Purkinje cell (primary cell): ENCODE data around the gene SOX10. TPM values are rescaled to one million over a fixed set of nuclear protein-coding genes. Genes with fewer than 3 reads are reported as not detected.

Experiments used
- polyA plus RNA-seq: library from polyadenylated mRNA; unstranded; fragments of >200 nt; fragmentation: Nextera tagmentation; gene quantifications from 2 replicates; pipeline ENCODE4 v1.2.1, GENCODE V29; 2014

The SOX10 gene
- polyA plus RNA-seq = 0.29 and 1.9 TPM in 2 replicates

GRCh38 chr22:37983860-37984791, at the start of gene SOX10:
Gene SOX10, minus strand, starts transcription at chr22:37984555. Its CDS starts 771 bp downstream, at chr22:37983784.

GRCh38 chr22:37953437-37954179, 30.7 kb downstream of the SOX10 start, which contains the start of the genes C22orf23 and POLR2F:
Gene C22orf23, minus strand, starts transcription at chr22:37953601. Its CDS starts 452 bp downstream, at chr22:37953149.
Gene POLR2F, plus strand, starts transcription at chr22:37953699. Its CDS starts 89 bp downstream, at chr22:37953788.

Other genes starting within 250 kb of the SOX10 start
- gene GCAT, start 176.6 kb downstream of the SOX10 start, polyA plus RNA-seq = 8.8 and 26.1 TPM in 2 replicates
- gene GALR3, start 161.2 kb downstream of the SOX10 start, polyA plus RNA-seq = not detected in 2 replicates
- gene ANKRD54, start 140.2 kb downstream of the SOX10 start, polyA plus RNA-seq = 3.4 and 6.3 TPM in 2 replicates
- gene EIF3L, start 135.1 kb downstream of the SOX10 start, polyA plus RNA-seq = 172 and 222 TPM in 2 replicates
- gene MICALL1, start 78.3 kb downstream of the SOX10 start, polyA plus RNA-seq = 0.24 TPM in 1 of 2 replicates, not detected in the other
- 0.69 and 4.0 TPM in 2 replicates for gene C22orf23, start 31.0 kb downstream of the SOX10 start, polyA plus RNA-seq
- gene POLR2F, start 30.9 kb downstream of the SOX10 start, polyA plus RNA-seq = 254 and 303 TPM in 2 replicates
- gene PICK1, start 72.8 kb upstream of the SOX10 start, polyA plus RNA-seq = 2.5 and 3.9 TPM in 2 replicates
- not detected in 2 replicates for gene SLC16A8, start 99.6 kb upstream of the SOX10 start, polyA plus RNA-seq
- gene BAIAP2L2, start 126.1 kb upstream of the SOX10 start, polyA plus RNA-seq = not detected in 2 replicates
- gene PLA2G6, start 197.3 kb upstream of the SOX10 start, polyA plus RNA-seq = 0.54 and 0.91 TPM in 2 replicates
- gene MAFF, start 217.4 kb upstream of the SOX10 start, polyA plus RNA-seq = 0.56 TPM in 1 of 2 replicates, not detected in the other